Forelimb muscle (tissue), 1 donor: ENCODE measurements around the gene DLGAP1. TPM values are rescaled to one million over a fixed set of nuclear protein-coding genes. Genes with fewer than 3 reads are reported as not detected.
A peak's percentile ranks its signal among the peaks of the same experiment; 100 is the strongest.

ENCODE experiments used
- DNase-seq: peaks from one replicate; pipeline ENCODE4 v3.0.0-alpha.2; 2013; ENCODE audit warnings: low read depth
- polyA plus RNA-seq: library from polyadenylated mRNA; unstranded; fragments of 120-200 nt; gene quantifications from one replicate; pipeline ENCODE4 v1.2.1, GENCODE V29; 2013; ENCODE audit not compliant: insufficient read length

The DLGAP1 gene
- polyA plus RNA-seq, 1 donor, result 1.9 TPM

DNA sequence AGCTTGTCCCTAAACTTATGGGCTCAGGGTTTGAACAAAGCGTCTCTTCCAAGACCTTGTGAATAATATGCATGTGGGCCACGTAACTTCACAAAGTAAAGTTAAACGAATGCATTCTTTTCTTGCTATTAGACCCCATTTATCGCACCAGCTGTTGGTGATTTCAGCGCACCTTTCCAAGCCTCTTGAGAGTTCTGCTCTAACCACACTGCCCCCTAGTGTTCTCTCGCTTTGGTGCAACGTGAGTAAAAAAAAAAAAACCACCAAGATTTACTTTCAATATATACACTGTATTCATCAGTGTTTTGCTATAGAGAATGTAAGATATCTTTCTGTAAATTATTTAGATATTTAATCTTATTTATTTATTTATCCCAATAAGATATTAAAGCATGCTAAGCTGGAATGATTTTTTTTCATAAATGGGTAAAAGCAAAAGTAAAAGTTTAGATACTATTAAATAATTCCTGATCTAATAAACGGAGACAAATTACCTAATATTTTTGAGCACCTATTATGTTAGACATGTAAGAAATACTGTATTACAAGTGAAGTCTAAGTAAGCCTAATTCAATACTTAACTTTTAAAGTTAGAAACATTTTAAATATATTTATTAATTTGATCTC, 459.5 kb downstream of the DLGAP1 start:
- peak; percentile 26 for DNase-seq

DNA sequence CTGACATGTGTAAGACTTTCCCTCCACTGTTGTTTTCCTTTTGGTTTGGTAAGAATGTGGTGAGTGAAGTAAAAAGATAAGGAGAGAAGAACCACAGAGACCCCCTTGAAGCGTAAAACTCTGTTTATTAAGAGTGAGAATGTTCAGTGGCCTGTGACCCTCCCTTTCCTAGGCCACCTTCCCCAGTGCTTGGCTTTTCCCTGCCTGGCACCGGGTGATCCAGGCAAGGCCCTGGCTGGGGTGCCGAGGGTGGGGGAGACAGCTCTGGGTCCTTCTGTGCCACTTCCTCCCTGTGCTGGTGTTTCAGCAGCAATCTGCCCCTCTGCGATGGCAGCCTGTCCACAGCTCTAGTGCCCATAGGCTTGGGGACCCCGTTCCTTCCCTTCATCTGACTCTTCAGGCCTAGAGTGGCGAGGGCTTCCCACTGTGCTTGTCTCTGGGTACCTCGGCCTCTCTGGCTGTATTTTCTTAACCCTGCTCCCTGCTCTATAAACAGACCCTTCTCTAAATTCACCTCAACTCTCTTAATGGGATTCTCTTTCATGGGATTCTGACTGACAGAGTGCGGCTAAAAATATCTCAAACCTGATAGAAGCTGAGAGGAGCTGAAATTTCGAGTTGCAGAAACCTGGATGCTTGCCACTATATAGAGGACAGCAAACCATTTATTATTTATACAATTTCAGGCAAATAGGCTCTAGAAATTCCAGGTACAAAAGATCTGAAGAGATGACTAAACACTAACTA, 461.0 kb downstream of the DLGAP1 start:
- no peak for DNase-seq

DNA sequence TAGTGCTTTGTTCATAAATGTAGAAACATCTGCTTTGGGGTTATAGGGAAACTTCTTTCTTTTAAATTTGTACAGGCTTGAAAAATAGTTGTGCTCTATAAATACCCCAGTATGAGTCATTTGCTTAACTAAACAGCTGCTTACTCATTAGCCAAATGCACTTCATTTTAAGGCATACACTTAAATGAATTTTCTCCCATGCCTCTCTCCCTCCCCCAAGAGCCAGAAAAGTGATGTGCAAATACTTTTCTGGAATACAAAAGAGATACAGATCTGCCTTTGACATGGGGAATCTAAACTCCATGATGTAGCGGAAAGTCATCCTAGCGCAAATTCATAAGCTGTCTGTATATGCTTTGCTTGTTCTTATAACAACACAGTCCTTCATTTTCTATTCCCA, 469.4 kb downstream of the DLGAP1 start:
- no peak for DNase-seq

DNA sequence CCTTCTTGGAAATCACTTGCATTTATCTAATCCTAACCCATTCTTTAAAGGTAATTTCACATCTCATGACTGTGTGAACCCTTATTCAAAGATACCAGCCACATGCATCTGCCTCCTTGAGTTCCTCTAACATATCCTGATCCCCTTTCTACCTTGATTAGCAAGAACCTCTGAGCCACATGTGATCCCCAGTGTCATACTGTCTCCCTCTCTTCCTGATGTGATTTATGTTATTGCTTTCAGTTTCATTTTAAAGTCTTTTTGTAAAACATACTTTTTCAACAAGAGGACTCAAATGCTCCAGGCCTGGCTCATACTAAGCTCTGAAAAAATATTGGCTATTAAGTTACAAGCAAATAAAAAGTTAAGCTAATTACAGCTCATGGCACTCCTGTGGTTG, 470.1 kb downstream of the DLGAP1 start:
- no peak for DNase-seq

DNA sequence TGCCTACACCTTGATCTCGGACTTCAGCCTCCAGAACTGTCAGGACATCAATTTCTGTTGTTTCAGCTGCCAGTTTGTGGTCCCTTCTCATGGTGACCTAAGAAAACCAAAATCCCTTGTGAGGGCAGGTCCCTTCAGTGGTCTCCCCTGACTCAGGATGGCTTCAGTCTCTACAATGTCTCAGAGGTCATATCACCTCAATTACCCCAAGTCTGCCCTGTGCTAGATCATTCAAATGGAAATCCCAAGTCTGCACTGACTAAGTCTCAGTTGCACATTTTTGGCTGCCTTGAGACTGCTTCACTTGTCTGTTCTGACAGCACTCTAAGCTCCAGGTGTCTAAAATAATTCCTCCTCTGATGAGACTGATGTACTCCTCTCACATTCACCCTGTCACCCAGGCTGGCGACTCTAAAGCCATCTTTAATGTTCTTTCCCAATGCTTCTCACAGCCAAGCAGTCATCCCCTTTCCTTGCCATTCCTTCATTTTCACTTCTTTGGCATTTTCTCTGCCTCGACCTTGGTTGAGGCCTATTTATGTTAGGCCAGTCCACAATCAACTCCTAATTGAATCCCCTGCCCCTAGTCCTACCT, 470.8 kb downstream of the DLGAP1 start:
- DNase-seq, result no peak

DNA sequence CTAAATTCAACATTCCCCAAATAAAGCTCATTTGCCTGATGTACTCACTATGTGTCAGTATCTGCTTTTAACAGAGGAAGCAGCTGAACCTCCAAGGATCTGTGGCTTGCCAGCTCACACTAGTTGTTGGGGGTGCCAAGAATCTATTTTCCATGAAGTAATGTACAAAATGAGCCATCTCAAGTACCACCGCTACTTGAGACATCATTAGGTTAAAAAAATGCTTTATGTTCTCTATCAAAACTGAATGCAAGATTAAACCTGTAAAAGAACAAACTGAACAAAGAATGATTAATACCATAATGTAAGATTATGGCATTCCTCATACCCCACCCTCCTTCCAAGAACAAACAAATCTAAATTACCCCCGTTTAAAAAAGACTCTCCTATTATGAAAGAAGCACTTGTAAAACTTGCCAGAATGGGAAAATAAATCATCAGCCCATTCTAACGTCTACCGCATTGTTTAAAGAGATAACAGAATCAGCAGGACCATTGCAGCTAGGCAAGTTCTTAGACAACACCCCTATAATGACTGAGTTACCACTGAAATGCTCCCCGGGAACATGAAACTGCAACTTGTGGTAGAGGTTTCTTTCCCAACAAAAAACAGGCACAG, 471.6 kb downstream of the DLGAP1 start:
- DNase-seq, result no peak

DNA sequence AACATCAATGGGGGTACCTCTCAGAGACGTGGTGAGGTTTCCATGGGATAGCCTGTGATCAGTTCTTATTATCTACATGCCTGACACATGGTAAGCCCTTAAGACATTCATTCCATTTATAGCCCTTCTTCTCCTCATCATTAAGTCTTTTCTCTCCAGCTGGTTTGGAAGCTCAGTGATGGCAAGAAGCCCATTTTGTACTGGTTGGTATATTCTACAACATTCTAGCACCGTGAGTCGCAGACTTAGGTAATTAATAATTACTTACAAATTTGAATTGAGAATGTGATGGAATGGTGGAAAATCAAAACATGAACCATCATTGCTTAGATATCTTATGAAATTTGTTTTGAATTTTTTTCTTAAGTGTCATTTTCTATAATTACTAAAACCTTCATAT, 472.6 kb downstream of the DLGAP1 start:
- no peak for DNase-seq

DNA sequence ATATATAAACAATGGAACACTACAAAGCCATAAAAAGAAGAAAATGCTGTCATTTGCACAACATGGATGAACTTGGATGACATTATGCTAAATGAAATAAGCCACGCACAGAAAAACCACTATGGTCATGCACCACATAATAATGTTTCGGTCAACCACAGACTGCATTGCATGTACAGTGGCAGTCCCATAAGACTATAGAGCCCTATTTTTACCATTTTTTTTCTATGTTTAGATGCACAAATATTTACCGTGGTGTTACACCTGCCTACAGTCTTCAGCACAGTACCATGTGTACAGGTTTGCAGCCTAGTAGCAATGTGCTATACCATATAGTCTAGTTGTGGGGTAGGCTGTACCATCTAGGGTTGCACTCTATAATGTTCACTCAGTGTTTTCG, 476.1 kb downstream of the DLGAP1 start:
- no peak for DNase-seq

DNA sequence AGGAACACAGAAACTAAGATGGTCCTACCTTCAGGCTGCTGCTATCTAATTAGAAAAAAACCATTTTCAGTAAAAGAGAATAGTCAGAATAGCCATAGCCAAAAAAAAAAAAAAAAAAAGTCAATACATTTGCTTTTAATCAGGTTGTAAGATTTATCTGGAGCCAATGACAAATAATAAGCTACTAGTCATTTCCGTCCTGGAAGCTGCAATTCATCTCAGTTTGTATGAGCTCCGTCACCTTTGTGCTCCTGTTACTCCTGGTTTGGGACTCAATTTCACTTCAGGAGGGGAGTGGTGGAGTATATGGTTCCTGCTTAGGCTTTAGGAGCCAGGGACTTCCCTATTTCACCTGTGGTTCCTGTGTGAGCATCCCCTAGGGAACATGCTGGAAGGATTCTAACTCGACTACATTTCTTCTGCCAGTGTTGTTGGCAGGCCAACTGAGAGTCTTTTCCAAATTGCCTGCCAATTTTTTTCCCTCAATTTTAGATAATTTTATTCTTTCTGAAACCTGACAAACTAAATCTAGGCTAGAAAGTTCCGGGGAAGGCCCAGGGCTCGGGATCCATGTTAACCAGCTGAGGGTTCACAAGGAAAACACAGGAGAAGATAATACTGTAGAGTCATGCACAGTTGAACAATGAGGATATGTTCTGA, 481.8 kb downstream of the DLGAP1 start:
- no peak for DNase-seq

DNA sequence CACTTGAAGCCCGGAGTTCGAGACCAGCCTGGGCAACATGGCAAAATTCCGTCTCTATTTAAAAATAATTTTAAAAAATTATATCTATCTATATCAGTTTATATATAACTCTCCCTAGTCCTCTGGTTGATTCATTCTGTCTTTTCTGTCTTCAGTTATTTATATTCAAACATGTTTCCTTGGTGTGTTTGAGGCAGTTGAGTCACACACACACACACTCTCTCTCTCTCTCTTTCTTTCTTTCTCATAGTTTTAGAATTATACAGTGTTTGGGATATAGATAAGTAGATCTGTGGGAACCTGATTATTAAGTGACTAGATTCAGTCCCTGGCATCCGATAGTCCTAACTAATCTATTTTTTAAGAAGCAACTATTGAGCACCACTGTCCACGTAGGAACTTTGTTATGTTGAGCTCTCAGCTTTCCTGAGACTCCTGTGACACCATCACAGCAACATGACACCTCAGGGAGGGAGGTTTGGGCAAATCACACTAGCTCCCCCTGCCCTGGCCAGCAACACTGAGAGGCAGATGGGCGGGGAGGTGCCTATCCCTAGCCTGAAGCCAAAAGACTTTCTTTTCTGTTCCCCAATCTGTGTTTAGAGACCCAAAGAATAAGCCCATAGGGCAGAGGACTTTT, 482.7 kb downstream of the DLGAP1 start:
- no peak for DNase-seq

DNA sequence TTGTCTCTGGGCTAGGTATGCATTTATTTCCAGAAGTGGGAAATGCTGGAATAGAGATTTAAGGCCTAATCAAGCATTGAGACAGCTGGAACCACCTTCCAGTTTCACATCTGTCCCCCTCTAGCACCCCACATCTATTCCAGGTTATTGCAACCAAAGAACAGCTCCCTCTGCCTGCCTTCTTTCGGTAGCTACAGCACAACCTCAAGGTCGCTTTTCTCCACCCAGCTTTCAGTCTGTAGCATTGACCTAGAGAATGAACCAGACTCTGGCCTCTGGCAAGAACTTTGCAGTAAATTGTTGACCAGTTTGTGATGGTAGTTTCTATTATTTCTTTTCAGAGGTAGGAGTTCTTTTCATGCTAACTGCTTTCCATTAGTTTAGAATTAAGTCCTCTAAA, 484.2 kb downstream of the DLGAP1 start:
- no peak for DNase-seq

DNA sequence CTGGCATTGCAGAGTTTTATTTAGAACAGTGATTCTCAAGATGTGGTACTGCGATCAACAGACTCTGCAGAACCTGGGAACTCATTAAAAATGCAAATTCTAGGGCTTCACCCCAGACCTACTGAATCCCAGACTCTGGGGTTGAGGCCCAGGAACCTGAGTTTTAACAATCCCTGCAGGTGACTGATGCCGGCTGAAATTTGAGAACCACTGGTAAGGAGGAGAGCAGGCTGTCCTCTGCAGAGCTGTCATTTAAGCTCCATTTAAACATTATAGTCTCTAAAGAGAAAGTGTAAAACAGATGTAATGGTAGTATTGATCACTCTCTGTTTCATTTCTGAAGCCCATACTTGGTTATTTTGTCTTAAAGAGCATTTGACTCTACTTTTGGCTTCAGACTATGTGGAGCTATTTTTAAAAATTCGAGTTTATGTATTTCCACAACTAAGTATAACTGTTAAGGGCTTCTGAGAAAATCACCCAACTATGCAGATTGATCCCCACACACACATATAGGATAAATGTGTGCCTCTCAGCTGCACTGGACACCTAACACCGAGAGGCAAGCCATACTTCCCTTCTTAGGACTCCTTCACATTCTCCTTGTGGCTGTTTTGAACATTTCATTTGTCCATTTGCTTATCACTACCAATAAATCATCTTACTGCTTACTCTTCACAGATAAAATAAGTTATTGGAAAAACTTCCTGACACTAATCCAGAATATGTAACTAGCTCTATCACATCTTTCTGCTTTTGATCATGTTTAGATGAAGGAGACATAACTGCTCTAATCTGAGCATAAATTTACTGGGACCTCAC, 487.5 kb downstream of the DLGAP1 start:
- no peak for DNase-seq

DNA sequence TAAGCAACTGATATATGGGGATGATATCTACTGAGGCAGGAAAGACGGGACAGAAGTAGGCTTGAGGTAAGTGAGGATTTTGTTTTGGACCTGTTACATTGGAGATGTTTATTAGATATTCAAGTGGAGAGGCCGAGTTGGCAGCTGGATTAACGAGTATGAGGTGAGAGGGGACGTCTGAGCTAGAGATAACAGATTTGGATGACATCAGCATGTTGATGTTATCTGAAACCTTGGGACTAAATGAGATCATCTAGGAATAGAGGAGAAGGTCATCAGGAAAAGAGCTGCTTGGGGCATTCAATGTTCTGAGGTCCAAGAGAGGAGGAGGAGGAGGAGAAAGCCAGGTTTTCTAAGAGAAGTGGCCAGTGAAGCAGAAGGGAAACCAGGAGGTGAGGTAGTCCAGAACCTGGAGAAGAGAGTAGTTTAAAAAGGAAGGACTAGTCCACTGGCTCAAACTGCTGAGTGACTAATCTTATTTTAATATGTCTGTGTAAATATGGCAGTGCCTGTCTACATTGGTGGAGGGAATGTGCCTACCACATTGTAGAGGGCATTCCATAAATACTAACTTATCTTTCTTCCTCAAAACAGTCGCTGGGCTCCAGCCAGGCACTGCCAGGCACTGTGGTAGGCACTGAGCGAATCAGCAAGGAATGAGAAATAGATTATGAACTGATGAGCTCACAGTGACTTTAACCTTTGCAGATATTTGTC, 488.3 kb downstream of the DLGAP1 start:
- no peak for DNase-seq

DNA sequence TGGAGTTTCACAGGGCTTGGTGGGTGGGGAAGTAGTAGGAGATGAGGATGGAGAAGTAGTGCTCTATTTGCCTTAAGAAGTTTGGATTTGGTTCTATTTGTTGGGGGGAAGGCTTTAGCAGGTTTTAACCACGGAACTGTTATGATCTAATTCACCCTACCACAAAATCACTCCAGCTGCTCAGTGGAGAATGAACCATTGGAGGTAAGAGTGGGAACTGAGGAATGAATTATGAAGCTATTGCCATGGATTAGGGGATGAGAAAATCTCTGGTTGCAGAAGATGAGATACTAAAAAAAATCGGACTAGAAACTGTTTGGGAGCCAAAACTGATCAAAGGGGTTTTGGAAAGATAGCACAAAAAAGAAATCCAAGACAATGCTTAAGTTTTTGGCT, 488.9 kb downstream of the DLGAP1 start:
- no peak for DNase-seq

DNA sequence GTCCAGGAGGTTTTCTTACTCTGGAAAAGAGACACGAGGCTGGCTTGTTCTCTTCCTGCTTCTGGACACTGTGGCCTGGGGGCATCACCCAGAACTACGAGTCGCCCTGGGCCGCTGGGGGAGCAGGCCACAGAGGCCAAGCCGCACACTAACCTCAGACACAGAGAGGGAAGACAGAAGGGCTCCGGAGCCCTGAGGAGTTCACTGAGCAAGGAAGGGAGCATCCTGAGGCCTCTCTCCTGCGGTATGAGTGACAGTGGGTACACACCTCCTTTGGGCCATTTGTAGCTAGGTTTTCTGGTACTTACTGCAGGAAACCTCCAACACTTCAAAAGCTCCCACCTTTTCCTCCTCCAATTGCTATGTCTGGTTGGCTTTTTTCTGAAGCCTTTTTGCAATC, 494.1 kb downstream of the DLGAP1 start:
- no peak for DNase-seq

DNA sequence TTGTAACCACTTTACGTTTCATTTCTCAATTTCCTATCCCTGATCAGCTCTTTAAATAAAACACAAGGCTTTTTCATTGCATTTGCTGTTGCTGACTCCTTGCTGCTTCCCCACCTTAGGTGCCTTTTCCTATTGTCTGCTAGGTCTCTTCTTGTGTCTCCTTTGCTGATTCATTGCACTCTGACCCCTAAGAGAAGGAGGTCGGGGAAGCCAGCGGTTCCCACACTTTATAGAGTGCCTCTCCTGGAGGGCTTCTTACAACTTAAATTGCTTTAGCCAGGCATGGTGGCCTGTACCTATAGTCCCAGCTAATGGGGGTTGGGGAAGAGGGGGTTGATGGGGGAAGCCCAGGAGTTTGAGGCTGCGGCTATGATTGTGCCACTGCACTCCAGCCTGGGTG, 495.0 kb downstream of the DLGAP1 start:
- DNase-seq, result no peak

DNA sequence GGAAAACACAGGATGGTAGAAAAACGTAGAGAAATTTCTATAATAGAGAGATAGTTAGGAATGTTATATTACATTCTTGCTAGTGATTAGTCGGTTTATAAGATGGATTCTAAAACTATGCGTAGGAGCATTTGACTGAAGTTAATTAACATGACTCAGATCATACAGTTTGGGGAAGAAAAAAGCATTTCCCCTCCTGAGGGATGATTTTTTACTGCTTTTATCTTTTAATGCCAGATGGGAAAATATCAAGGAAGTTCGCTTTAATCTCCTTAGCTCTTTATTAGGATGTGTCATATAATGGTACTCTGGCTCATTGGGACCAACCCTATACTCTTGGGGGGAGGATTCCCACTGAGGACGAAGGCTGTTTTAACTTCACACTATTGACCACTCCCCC, 503.1 kb downstream of the DLGAP1 start:
- DNase-seq, result no peak

DNA sequence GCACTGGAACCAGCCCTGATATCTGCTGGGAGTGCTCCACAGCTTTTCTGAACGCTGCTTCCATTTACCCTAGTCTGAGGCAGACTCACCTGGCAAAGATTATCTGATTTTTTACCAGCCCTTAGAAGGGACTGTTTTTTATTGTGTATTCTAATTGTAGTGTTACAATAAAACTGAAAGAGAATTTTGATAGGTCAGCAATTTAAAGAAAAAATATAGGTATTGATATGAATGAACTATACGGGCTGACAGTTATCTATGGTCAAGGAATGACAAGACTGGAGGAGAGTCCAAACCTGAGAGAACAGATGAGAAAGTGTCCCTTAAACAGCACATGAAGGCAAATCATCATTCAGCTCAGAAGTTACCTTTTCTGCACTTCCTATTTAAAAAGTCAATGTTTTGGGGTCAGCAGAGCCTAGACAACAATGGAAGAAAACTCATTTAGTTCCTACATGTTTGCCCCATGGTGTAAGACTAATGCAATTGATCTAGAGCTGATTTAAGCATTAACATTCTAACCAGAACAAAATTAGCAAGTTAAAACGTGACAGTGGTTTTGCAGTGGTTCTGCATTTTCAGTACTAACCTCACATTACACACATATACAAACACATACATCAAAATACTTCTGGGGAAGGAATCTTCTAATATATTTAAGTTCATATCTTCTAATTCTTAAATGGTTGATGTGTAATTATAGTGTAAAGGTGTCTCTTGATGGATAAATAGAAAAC, 504.3 kb downstream of the DLGAP1 start:
- no peak for DNase-seq

DNA sequence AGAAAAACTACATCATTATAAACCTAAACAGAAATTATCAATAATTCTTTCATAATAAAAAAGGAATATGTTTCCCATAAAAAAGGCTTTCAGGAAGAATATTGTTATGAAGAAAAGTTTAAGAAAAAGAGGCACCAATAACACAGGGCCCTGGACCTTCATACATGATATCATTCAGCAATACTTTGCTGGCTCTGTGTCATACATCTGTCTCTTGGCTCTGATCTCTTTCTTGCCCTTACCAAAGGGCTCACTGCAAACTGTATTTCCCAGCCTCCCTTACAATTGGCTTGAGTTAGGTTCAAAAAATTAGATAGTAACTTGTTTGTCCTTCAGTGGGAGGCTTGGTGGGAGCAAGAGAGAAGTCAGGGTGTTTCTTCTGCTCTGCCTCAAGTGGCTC, 506.1 kb downstream of the DLGAP1 start:
- no peak for DNase-seq

DNA sequence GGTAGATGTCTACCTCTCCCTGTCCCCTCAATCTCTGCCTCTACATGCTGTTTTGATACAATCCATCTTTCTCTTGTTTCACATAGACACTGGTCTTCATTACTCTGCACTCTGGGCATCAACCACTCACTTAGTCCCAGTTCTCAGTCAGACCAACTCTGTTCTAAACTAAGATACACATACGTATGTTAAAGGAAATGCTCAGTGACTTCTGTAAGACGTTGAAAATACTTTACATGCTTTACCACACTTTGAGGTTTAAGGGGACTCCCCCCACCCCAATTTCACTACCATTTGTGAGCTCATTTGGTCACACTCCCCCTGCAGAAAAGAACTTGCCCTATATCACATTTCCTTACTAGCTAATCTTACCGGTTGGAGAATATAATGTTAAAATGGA, 507.7 kb downstream of the DLGAP1 start:
- DNase-seq, result no peak
